WTC11 (cell line): ENCODE measurements around the gene PTGES2. TPM values are rescaled to one million over a fixed set of nuclear protein-coding genes. Genes with fewer than 3 reads are reported as not detected.

ENCODE experiments used
- ATAC-seq: fragments of 200-7000 bp; cut with Tn5 transposase; 2 replicates; pipeline ENCODE4 v1.10.0; 2021; ENCODE audit warnings: mild to moderate bottlenecking, moderate library complexity
- CTCF ChIA-PET: fragments of 300-600 bp; sonication (Branson Sonifier 250); formaldehyde crosslinking; loops from one replicate; lab custom pipeline; 2021; ENCODE audit warnings: antibody characterized with exemption; lab: Charles Lee
- POLR2A ChIA-PET: fragments of 350-600 bp; sonication (Branson Sonifier 250); formaldehyde crosslinking; loops from one replicate; lab custom pipeline; 2021; ENCODE audit warnings: antibody characterized with exemption; lab: Charles Lee
- DNase-seq: peaks from one replicate; pipeline ENCODE4 v3.0.0; 2021; ENCODE audit warnings: low spot score
- H3K27ac Mint-ChIP-seq: 2 replicates; pipeline ENCODE4 v1.8.0; 2021; ENCODE audit warnings: mixed read lengths
- H3K27me3 Mint-ChIP-seq: 2 replicates; pipeline ENCODE4 v1.8.0; 2021; ENCODE audit warnings: low read depth, mild to moderate bottlenecking, moderate library complexity, mixed read lengths
- H3K36me3 Mint-ChIP-seq: 2 replicates; pipeline ENCODE4 v1.8.0; 2021; ENCODE audit warnings: mixed read lengths
- H3K4me1 Mint-ChIP-seq: 2 replicates; pipeline ENCODE4 v1.8.0; 2022; ENCODE audit warnings: mixed read lengths
- H3K4me3 Mint-ChIP-seq: 2 replicates; pipeline ENCODE4 v1.8.0; 2021; ENCODE audit warnings: mild to moderate bottlenecking, moderate library complexity, mixed read lengths
- H3K9me3 Mint-ChIP-seq: 2 replicates; pipeline ENCODE4 v1.8.0; 2021; ENCODE audit warnings: mixed read lengths
- EMX1 ChIP-seq: fragments of 250-450 bp; sonication (Bioruptor Pico); IDR thresholded peaks from 2 replicates; pipeline ENCODE4 v1.8.0; 2021; ENCODE audit warnings: mild to moderate bottlenecking
- FOXJ3 ChIP-seq: sonication (generic); formaldehyde crosslinking; IDR thresholded peaks from 2 replicates; pipeline ENCODE4 v1.9.0; 2021; ENCODE audit warnings: missing genetic modification reagents, mild to moderate bottlenecking, borderline replicate concordance
- FOXP1 ChIP-seq: sonication (generic); formaldehyde crosslinking; IDR thresholded peaks from 2 replicates; pipeline ENCODE4 v1.8.0; 2022; ENCODE audit warnings: missing genetic modification reagents, mild to moderate bottlenecking, moderate library complexity, borderline replicate concordance
- GRHL2 ChIP-seq: fragments of 250-450 bp; sonication (Bioruptor Pico); IDR thresholded peaks from 2 replicates; pipeline ENCODE4 v1.8.0; 2022; ENCODE audit warnings: mild to moderate bottlenecking, moderate library complexity; ENCODE audit not compliant: insufficient replicate concordance, severe bottlenecking
- HMGA2 ChIP-seq: fragments of 250-450 bp; sonication (Bioruptor Pico); IDR thresholded peaks from 2 replicates; pipeline ENCODE4 v1.4.0; 2021; ENCODE audit warnings: mild to moderate bottlenecking, moderate library complexity
- NR1H2 ChIP-seq: sonication (generic); formaldehyde crosslinking; IDR thresholded peaks from 2 replicates; pipeline ENCODE4 v1.9.0; 2021; ENCODE audit warnings: mild to moderate bottlenecking, moderate library complexity, missing genetic modification reagents
- RORB ChIP-seq: fragments of 250-450 bp; sonication (Bioruptor Pico); IDR thresholded peaks from 2 replicates; pipeline ENCODE4 v1.9.0; 2021; ENCODE audit warnings: mild to moderate bottlenecking
- TEAD4 ChIP-seq: sonication (generic); formaldehyde crosslinking; IDR thresholded peaks from 2 replicates; pipeline ENCODE4 v1.8.0; 2022; ENCODE audit warnings: mild to moderate bottlenecking, missing genetic modification reagents
- ZBTB21 ChIP-seq: sonication (generic); formaldehyde crosslinking; IDR thresholded peaks from 2 replicates; pipeline ENCODE4 v1.8.1; 2023; ENCODE audit warnings: mild to moderate bottlenecking, missing genetic modification reagents, borderline replicate concordance
- total RNA-seq: library from RNA; stranded (reverse); gene quantifications from 3 replicates; pipeline ENCODE4 v1.2.3, GENCODE V29; 2021
- TF ChIP-seq, protein P1 (sequence below): sonication (generic); formaldehyde crosslinking; IDR thresholded peaks from 2 replicates; pipeline ENCODE4 v1.8.1; 2023; ENCODE audit warnings: mild to moderate bottlenecking, missing genetic modification reagents
- TF ChIP-seq, protein P2 (sequence below): fragments of 250-450 bp; sonication (Bioruptor Pico); IDR thresholded peaks from 2 replicates; pipeline ENCODE4 v1.8.0; 2021; ENCODE audit warnings: mild to moderate bottlenecking
- TF ChIP-seq, protein P3 (sequence below): sonication (generic); formaldehyde crosslinking; IDR thresholded peaks from 2 replicates; pipeline ENCODE4 v1.8.1; 2023; ENCODE audit warnings: mild to moderate bottlenecking, moderate library complexity, missing genetic modification reagents
- TF ChIP-seq, protein P4 (sequence below): fragments of 250-450 bp; sonication (Bioruptor Pico); IDR thresholded peaks from 2 replicates; pipeline ENCODE4 v1.9.0; 2021; ENCODE audit warnings: mild to moderate bottlenecking
- TF ChIP-seq, protein P5 (sequence below): sonication (generic); formaldehyde crosslinking; conservative IDR thresholded peaks from 2 replicates; pipeline ENCODE4 v1.8.1; 2023; ENCODE audit warnings: mild to moderate bottlenecking, low read depth, missing genetic modification reagents, moderate library complexity
- TF ChIP-seq, protein P6 (sequence below): sonication (generic); formaldehyde crosslinking; IDR thresholded peaks from 2 replicates; pipeline ENCODE4 v1.8.1; 2023; ENCODE audit warnings: mild to moderate bottlenecking, missing genetic modification reagents
- TF ChIP-seq, protein P7 (sequence below): sonication (generic); formaldehyde crosslinking; conservative IDR thresholded peaks from 2 replicates; pipeline ENCODE4 v1.8.1; 2022; ENCODE audit warnings: mild to moderate bottlenecking, missing genetic modification reagents
- TF ChIP-seq, protein P8 (sequence below): fragments of 250-450 bp; sonication (Bioruptor Pico); IDR thresholded peaks from 2 replicates; pipeline ENCODE4 v2.1.2; 2022; ENCODE audit warnings: mild to moderate bottlenecking, moderate library complexity
- TF ChIP-seq, protein P9 (sequence below): sonication (generic); formaldehyde crosslinking; IDR thresholded peaks from 2 replicates; pipeline ENCODE4 v1.8.1; 2023; ENCODE audit warnings: mild to moderate bottlenecking, missing genetic modification reagents, moderate library complexity

PTGES2 gene
- total RNA-seq, 1 experiment from 2014 or later, result 118 TPM

DNA sequence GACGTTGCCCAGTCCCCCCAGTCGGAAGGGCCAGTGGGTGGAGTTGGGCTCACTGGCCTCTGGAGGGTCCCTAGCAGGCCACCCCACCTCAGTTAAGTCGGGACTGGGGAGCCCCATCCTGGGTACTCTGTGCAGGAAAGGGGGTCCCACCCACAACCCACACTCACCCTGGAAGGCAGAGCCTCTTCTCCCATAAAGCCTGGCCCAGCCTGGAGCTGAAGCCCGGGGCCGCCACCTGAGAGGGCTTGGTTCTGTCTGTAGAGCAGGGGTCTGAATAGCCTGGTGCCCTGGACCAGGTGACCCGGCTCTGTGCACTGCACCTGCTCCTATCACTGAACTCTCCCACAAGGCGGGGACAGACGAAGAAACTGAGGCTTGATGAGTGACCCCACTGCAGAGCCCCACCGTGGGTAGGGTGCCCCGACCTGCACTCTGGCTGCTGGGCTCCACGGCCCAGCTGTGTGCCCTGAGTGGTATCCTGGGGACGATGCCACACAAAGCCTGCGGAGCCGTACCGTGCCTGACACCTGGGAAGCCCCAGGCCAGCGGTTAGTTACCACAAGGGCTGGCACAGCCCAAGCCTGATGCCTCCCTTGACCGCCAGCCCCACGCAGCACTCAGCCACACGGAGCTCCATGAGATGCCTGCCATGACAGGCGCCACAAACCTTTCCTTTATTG lies 7.3 kb downstream of the PTGES2 start:
- DNase-seq, result no peak
- Mint-ChIP-seq H3K27me3 (no peaks in the 10 kb centered on the region), H3K4me1 (peaks cover 12% of the 10 kb centered on the region), H3K9me3 (no peaks in the 10 kb centered on the region), H3K4me3 (no peak overlapping the region), H3K27ac (no peak overlapping the region), H3K36me3 (peaks cover 19% of the 10 kb centered on the region)
- ChIA-PET POLR2A (interaction anchor here (0.5 kb wide), 1 partner anchor 21 kb away, joined by 4 read pairs; no protein-coding TSS in a partner anchor), CTCF (interaction anchor here (0.6 to 1.4 kb wide), 2 partner anchors 36 to 53 kb away, joined by 3 read pairs; partner anchors contain the start of genes NAIF1 and SLC25A25)
- ATAC-seq, result no peak
- TF ChIP-seq RORB (CRISPR knock-in tag), result no peak
- no peak for TF ChIP-seq NR1H2
- TF ChIP-seq GRHL2 (CRISPR knock-in tag), result no peak
- TF ChIP-seq, protein P1, sequence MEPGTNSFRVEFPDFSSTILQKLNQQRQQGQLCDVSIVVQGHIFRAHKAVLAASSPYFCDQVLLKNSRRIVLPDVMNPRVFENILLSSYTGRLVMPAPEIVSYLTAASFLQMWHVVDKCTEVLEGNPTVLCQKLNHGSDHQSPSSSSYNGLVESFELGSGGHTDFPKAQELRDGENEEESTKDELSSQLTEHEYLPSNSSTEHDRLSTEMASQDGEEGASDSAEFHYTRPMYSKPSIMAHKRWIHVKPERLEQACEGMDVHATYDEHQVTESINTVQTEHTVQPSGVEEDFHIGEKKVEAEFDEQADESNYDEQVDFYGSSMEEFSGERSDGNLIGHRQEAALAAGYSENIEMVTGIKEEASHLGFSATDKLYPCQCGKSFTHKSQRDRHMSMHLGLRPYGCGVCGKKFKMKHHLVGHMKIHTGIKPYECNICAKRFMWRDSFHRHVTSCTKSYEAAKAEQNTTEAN (CRISPR knock-in tag), result no peak
- TF ChIP-seq, protein P2, sequence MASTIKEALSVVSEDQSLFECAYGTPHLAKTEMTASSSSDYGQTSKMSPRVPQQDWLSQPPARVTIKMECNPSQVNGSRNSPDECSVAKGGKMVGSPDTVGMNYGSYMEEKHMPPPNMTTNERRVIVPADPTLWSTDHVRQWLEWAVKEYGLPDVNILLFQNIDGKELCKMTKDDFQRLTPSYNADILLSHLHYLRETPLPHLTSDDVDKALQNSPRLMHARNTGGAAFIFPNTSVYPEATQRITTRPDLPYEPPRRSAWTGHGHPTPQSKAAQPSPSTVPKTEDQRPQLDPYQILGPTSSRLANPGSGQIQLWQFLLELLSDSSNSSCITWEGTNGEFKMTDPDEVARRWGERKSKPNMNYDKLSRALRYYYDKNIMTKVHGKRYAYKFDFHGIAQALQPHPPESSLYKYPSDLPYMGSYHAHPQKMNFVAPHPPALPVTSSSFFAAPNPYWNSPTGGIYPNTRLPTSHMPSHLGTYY (CRISPR knock-in tag), result no peak
- TF ChIP-seq, protein P3, sequence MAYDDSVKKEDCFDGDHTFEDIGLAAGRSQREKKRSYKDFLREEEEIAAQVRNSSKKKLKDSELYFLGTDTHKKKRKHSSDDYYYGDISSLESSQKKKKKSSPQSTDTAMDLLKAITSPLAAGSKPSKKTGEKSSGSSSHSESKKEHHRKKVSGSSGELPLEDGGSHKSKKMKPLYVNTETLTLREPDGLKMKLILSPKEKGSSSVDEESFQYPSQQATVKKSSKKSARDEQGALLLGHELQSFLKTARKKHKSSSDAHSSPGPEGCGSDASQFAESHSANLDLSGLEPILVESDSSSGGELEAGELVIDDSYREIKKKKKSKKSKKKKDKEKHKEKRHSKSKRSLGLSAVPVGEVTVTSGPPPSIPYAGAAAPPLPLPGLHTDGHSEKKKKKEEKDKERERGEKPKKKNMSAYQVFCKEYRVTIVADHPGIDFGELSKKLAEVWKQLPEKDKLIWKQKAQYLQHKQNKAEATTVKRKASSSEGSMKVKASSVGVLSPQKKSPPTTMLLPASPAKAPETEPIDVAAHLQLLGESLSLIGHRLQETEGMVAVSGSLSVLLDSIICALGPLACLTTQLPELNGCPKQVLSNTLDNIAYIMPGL (CRISPR knock-in tag), result no peak
- no peak for TF ChIP-seq EMX1 (CRISPR knock-in tag)
- TF ChIP-seq, protein P4, sequence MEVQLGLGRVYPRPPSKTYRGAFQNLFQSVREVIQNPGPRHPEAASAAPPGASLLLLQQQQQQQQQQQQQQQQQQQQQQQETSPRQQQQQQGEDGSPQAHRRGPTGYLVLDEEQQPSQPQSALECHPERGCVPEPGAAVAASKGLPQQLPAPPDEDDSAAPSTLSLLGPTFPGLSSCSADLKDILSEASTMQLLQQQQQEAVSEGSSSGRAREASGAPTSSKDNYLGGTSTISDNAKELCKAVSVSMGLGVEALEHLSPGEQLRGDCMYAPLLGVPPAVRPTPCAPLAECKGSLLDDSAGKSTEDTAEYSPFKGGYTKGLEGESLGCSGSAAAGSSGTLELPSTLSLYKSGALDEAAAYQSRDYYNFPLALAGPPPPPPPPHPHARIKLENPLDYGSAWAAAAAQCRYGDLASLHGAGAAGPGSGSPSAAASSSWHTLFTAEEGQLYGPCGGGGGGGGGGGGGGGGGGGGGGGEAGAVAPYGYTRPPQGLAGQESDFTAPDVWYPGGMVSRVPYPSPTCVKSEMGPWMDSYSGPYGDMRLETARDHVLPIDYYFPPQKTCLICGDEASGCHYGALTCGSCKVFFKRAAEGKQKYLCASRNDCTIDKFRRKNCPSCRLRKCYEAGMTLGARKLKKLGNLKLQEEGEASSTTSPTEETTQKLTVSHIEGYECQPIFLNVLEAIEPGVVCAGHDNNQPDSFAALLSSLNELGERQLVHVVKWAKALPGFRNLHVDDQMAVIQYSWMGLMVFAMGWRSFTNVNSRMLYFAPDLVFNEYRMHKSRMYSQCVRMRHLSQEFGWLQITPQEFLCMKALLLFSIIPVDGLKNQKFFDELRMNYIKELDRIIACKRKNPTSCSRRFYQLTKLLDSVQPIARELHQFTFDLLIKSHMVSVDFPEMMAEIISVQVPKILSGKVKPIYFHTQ (CRISPR knock-in tag), result no peak
- TF ChIP-seq FOXP1 (CRISPR knock-in tag), result no peak
- TF ChIP-seq, protein P5, sequence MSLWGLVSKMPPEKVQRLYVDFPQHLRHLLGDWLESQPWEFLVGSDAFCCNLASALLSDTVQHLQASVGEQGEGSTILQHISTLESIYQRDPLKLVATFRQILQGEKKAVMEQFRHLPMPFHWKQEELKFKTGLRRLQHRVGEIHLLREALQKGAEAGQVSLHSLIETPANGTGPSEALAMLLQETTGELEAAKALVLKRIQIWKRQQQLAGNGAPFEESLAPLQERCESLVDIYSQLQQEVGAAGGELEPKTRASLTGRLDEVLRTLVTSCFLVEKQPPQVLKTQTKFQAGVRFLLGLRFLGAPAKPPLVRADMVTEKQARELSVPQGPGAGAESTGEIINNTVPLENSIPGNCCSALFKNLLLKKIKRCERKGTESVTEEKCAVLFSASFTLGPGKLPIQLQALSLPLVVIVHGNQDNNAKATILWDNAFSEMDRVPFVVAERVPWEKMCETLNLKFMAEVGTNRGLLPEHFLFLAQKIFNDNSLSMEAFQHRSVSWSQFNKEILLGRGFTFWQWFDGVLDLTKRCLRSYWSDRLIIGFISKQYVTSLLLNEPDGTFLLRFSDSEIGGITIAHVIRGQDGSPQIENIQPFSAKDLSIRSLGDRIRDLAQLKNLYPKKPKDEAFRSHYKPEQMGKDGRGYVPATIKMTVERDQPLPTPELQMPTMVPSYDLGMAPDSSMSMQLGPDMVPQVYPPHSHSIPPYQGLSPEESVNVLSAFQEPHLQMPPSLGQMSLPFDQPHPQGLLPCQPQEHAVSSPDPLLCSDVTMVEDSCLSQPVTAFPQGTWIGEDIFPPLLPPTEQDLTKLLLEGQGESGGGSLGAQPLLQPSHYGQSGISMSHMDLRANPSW (CRISPR knock-in tag), result no peak
- TF ChIP-seq ZBTB21 (CRISPR knock-in tag), result no peak
- TF ChIP-seq, protein P6, sequence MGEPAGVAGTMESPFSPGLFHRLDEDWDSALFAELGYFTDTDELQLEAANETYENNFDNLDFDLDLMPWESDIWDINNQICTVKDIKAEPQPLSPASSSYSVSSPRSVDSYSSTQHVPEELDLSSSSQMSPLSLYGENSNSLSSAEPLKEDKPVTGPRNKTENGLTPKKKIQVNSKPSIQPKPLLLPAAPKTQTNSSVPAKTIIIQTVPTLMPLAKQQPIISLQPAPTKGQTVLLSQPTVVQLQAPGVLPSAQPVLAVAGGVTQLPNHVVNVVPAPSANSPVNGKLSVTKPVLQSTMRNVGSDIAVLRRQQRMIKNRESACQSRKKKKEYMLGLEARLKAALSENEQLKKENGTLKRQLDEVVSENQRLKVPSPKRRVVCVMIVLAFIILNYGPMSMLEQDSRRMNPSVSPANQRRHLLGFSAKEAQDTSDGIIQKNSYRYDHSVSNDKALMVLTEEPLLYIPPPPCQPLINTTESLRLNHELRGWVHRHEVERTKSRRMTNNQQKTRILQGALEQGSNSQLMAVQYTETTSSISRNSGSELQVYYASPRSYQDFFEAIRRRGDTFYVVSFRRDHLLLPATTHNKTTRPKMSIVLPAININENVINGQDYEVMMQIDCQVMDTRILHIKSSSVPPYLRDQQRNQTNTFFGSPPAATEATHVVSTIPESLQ (CRISPR knock-in tag), result no peak
- TF ChIP-seq, protein P7, sequence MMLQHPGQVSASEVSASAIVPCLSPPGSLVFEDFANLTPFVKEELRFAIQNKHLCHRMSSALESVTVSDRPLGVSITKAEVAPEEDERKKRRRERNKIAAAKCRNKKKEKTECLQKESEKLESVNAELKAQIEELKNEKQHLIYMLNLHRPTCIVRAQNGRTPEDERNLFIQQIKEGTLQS (CRISPR knock-in tag), result no peak
- no peak for TF ChIP-seq FOXJ3
- TF ChIP-seq, protein P8, sequence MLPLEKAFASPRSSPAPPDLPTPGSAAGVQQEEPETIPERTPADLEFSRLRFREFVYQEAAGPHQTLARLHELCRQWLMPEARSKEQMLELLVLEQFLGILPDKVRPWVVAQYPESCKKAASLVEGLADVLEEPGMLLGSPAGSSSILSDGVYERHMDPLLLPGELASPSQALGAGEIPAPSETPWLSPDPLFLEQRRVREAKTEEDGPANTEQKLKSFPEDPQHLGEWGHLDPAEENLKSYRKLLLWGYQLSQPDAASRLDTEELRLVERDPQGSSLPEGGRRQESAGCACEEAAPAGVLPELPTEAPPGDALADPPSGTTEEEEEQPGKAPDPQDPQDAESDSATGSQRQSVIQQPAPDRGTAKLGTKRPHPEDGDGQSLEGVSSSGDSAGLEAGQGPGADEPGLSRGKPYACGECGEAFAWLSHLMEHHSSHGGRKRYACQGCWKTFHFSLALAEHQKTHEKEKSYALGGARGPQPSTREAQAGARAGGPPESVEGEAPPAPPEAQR (CRISPR knock-in tag), result no peak
- TF ChIP-seq, protein P9, sequence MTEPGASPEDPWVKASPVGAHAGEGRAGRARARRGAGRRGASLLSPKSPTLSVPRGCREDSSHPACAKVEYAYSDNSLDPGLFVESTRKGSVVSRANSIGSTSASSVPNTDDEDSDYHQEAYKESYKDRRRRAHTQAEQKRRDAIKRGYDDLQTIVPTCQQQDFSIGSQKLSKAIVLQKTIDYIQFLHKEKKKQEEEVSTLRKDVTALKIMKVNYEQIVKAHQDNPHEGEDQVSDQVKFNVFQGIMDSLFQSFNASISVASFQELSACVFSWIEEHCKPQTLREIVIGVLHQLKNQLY (CRISPR knock-in tag), result no peak
- TF ChIP-seq TEAD4 (CRISPR knock-in tag), result no peak
- no peak for TF ChIP-seq HMGA2 (CRISPR knock-in tag)
